Gastroesophageal sphincter (tissue), 4 donors: ENCODE measurements around the gene GRID1. TPM values are rescaled to one million over a fixed set of nuclear protein-coding genes. Genes with fewer than 3 reads are reported as not detected.

Source experiments
- ATAC-seq: fragments of 150-250 bp; one replicate; pipeline ENCODE4 v1.9.1; 2016; ENCODE audit warnings: mild to moderate bottlenecking, moderate library complexity
- H3K27ac ChIP-seq, 4 donors: fragments of 200-600 bp; sonication (generic) in 3 of 4; 1 replicate in 3 of 4; 2 replicates in 1 of 4; pipeline ENCODE4 v1.5.1; 2016 to 2019
- H3K27me3 ChIP-seq: fragments of 200-600 bp; sonication (generic); one replicate; pipeline ENCODE4 v1.5.1; 2019
- H3K36me3 ChIP-seq, 2 donors: fragments of 200-600 bp; sonication (generic); one replicate each; pipeline ENCODE4 v1.5.1; 2019; ENCODE audit warnings: control low read depth in 1 of 2
- H3K4me1 ChIP-seq, 3 donors: fragments of 200-600 bp; sonication (generic); 1 replicate in 2 of 3; 2 replicates in 1 of 3; pipeline ENCODE4 v1.5.1; 2016 to 2019; ENCODE audit warnings: control low read depth in 2 of 3
- H3K4me3 ChIP-seq, 2 donors: fragments of 200-600 bp; sonication (generic); one replicate each; pipeline ENCODE4 v1.5.1; 2019; ENCODE audit warnings: mild to moderate bottlenecking in 1 of 2, moderate library complexity in 1 of 2
- H3K9me3 ChIP-seq, 3 donors: fragments of 200-600 bp; sonication (generic); one replicate each; pipeline ENCODE4 v1.5.1; 2017 to 2019; ENCODE audit warnings: control low read depth in 2 of 3
- CTCF ChIP-seq, 4 experiments: fragments of 200-600 bp in 2 of 4; fragments of 450-650 bp in 2 of 4; sonication (generic) in 1 of 4; IDR thresholded peaks; one replicate each; pipeline ENCODE4 v1.5.1; 2017 to 2019; ENCODE audit warnings: antibody characterized with exemption in 4 of 4, mild to moderate bottlenecking in 2 of 4, moderate library complexity in 2 of 4
- EP300 ChIP-seq: sonication (generic); formaldehyde crosslinking; IDR thresholded peaks from one replicate; pipeline ENCODE4 v1.6.1; 2017; ENCODE audit warnings: antibody characterized with exemption, mild to moderate bottlenecking
- POLR2A ChIP-seq, 2 donors: fragments of 450-650 bp; IDR thresholded peaks; one replicate each; pipeline ENCODE4 v1.6.1; 2017; ENCODE audit warnings: antibody characterized with exemption in 2 of 2, mild to moderate bottlenecking in 2 of 2, moderate library complexity in 1 of 2
- POLR2AphosphoS5 ChIP-seq: sonication (generic); formaldehyde crosslinking; IDR thresholded peaks from one replicate; pipeline ENCODE4 v1.6.1; 2017; ENCODE audit warnings: antibody characterized with exemption
- WGBS, 2 donors: methylation state at CpG; one replicate each; pipeline ENCODE4 v1.1.5; 2018; ENCODE audit warnings: low coverage in 1 of 2; 5-methylcytosine and 5-hydroxymethylcytosine counted together
- total RNA-seq, 4 donors: library from RNA; depleted of rRNA; stranded (reverse); fragments of >200 nt; gene quantifications; one replicate each; pipeline ENCODE4 v1.1.0, GENCODE V29; 2016

GRID1 gene
- total RNA-seq, 4 donors from 2014 or later = 1.2 to 2.7 (median 1.7) TPM

- Histone ChIP-seq H3K9me3 (peaks cover 0 to 18% (median 0%) of the 10 kb centered on the region in 3 donors), H3K4me3 (no peak overlapping the region), H3K4me1 (no peaks in the 10 kb centered on the region), H3K36me3 (no peaks in the 10 kb centered on the region), H3K27me3 (peaks cover 13% of the 10 kb centered on the region), H3K27ac (no peak overlapping the region)
- no peak for TF ChIP-seq POLR2AphosphoS5
- TF ChIP-seq POLR2A (IDR thresholded peaks at IDR 0.05) = no peak
- no peak for TF ChIP-seq CTCF (IDR thresholded peaks at IDR 0.05)
- no peak for TF ChIP-seq EP300
- ATAC-seq = peak; percentile 50
- 76 to 80% methylated on average over 1 to 3 of the region's 8 CpGs for WGBS, 2 donors
Measured at GRCh38 chr10:86355571-86356038, 11.0 kb downstream of the GRID1 start.

GRCh38 chr10:86354761-86355540 is 11.6 kb downstream of the GRID1 start:
- no CpG with 5 or more reads among the region's 9 CpGs for WGBS, 2 donors
- H3K27ac ChIP-seq = no peak overlapping the region
- ATAC-seq = peak; percentile 17
- H3K9me3 ChIP-seq = peaks cover 0 to 18% (median 0%) of the 10 kb centered on the region in 3 donors
- peaks cover 13% of the 10 kb centered on the region for H3K27me3 ChIP-seq
- no peaks in the 10 kb centered on the region for H3K36me3 ChIP-seq
- no peak overlapping the region for H3K4me3 ChIP-seq
- TF ChIP-seq POLR2A (IDR thresholded peaks at IDR 0.05) = no peak
- no peak for TF ChIP-seq CTCF (IDR thresholded peaks at IDR 0.05)
- no peak for TF ChIP-seq EP300
- TF ChIP-seq POLR2AphosphoS5 = no peak
- no peaks in the 10 kb centered on the region for H3K4me1 ChIP-seq

- no peaks in the 10 kb centered on the region for H3K36me3 ChIP-seq
- WGBS, 2 donors = no CpG with 5 or more reads among the region's 18 CpGs
- TF ChIP-seq CTCF (IDR thresholded peaks at IDR 0.05) (no peak), POLR2A (IDR thresholded peaks at IDR 0.05) (no peak), EP300 (no peak), POLR2AphosphoS5 (no peak)
- no peaks in the 10 kb centered on the region for H3K4me1 ChIP-seq
- H3K27me3 ChIP-seq = peaks cover 13% of the 10 kb centered on the region
- ATAC-seq = no peak
- peaks cover 0 to 18% (median 0%) of the 10 kb centered on the region in 3 donors for H3K9me3 ChIP-seq
- H3K27ac ChIP-seq = no peak overlapping the region
- H3K4me3 ChIP-seq = no peak overlapping the region
Measured at GRCh38 chr10:86353506-86354485, 12.8 kb downstream of the GRID1 start.

GRCh38 chr10:86350897-86351296 is 15.7 kb downstream of the GRID1 start:
- Histone ChIP-seq H3K27ac (no peak overlapping the region), H3K4me1 (no peaks in the 10 kb centered on the region), H3K36me3 (no peaks in the 10 kb centered on the region), H3K9me3 (peaks cover 0 to 18% (median 0%) of the 10 kb centered on the region in 3 donors), H3K4me3 (no peak overlapping the region), H3K27me3 (peaks cover 13% of the 10 kb centered on the region)
- TF ChIP-seq POLR2A (IDR thresholded peaks at IDR 0.05) = no peak
- TF ChIP-seq POLR2AphosphoS5 = no peak
- TF ChIP-seq CTCF (IDR thresholded peaks at IDR 0.05) = no peak
- no peak for TF ChIP-seq EP300
- WGBS, 2 donors = 83% methylated on average over 4 of the region's 6 CpGs; no CpG with 5 or more reads in 1 of the 2 donors
- no peak for ATAC-seq
